Measurements from ENCODE around the gene COL4A1. TPM values are rescaled to one million over a fixed set of nuclear protein-coding genes. Genes with fewer than 3 reads are reported as not detected.

The COL4A1 gene
- total RNA-seq, 2 donors from 2014 or later, result 27.0 to 97.0 TPM

- H3K27ac ChIP-seq, result no peak overlapping the region
- no peaks in the 10 kb centered on the region for H3K36me3 ChIP-seq
- H3K4me3 ChIP-seq, result no peak overlapping the region
- no peak overlapping the region for H3K9ac ChIP-seq (ENCODE audit: low read depth in 2 of 2, low read length in 2 of 2)
- TF ChIP-seq, protein P1, sequence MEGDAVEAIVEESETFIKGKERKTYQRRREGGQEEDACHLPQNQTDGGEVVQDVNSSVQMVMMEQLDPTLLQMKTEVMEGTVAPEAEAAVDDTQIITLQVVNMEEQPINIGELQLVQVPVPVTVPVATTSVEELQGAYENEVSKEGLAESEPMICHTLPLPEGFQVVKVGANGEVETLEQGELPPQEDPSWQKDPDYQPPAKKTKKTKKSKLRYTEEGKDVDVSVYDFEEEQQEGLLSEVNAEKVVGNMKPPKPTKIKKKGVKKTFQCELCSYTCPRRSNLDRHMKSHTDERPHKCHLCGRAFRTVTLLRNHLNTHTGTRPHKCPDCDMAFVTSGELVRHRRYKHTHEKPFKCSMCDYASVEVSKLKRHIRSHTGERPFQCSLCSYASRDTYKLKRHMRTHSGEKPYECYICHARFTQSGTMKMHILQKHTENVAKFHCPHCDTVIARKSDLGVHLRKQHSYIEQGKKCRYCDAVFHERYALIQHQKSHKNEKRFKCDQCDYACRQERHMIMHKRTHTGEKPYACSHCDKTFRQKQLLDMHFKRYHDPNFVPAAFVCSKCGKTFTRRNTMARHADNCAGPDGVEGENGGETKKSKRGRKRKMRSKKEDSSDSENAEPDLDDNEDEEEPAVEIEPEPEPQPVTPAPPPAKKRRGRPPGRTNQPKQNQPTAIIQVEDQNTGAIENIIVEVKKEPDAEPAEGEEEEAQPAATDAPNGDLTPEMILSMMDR (IDR thresholded peaks at IDR 0.05), result no peak
- no peaks in the 10 kb centered on the region for H3K4me1 ChIP-seq
- no peaks in the 10 kb centered on the region for H3K9me3 ChIP-seq
- intact Hi-C loops (cut with DNase I), result no loop called here
- no peaks in the 10 kb centered on the region for H3K27me3 ChIP-seq
- no peak for DNase-seq
Observed at GRCh38 chr13:110183910-110184309, 123.0 kb downstream of the COL4A1 start.

- H3K9ac ChIP-seq (ENCODE audit: low read depth in 2 of 2, low read length in 2 of 2), result no peak overlapping the region
- DNase-seq, result no peak
- TF ChIP-seq, protein P1 (IDR thresholded peaks at IDR 0.05), result no peak
- intact Hi-C loops (cut with DNase I), result no loop called here
- H3K4me3 ChIP-seq, result no peak overlapping the region
- H3K9me3 ChIP-seq, result no peaks in the 10 kb centered on the region
- no peaks in the 10 kb centered on the region for H3K27me3 ChIP-seq
- no peak overlapping the region for H3K27ac ChIP-seq
- H3K36me3 ChIP-seq, result no peaks in the 10 kb centered on the region
- H3K4me1 ChIP-seq, result no peaks in the 10 kb centered on the region
Observed at GRCh38 chr13:110182461-110182860, 124.5 kb downstream of the COL4A1 start.

DNA sequence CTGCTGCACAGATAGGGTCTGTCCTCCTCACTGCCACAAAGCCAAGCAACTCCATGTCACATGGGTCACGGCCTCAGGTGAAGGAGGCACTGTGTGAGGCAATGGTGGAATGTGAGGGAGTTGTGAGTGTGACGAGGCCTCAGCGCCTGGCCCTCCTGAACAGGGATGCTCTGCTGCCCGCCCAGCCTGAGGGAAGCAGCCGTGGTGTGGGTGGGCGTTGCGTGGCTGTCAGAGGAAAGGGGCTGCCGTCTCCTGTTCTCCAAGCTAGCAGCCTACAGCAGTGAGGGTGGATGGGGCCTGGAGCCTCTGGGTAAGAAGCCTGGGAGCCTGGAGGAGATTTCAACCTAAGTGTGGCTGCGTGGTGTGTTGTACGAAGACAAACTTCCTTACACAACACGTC lies 125.0 kb downstream of the COL4A1 start:
- no peak overlapping the region for H3K27ac ChIP-seq
- DNase-seq, result no peak
- H3K36me3 ChIP-seq, result no peaks in the 10 kb centered on the region
- TF ChIP-seq, protein P1 (IDR thresholded peaks at IDR 0.05), result no peak
- no peaks in the 10 kb centered on the region for H3K27me3 ChIP-seq
- H3K9me3 ChIP-seq, result no peaks in the 10 kb centered on the region
- no peak overlapping the region for H3K4me3 ChIP-seq
- H3K9ac ChIP-seq (ENCODE audit: low read depth in 2 of 2, low read length in 2 of 2), result no peak overlapping the region
- no peaks in the 10 kb centered on the region for H3K4me1 ChIP-seq
- intact Hi-C loops (cut with DNase I), result no loop called here

DNA sequence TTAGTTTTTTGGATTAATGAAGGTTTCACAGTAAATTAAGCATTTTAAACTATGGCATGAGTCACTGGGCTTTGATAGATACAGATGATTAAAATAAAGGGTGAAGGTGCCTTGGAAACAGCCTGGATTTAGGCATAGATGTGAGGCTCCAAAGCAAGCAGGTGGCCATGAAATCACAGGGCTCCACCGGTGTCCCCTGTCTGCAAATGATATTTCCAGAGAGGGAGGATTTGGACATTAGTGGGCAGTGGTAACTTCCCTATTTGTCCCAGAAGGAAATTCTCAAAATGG lies 127.2 kb downstream of the COL4A1 start:
- Histone ChIP-seq H3K36me3 (no peaks in the 10 kb centered on the region), H3K9me3 (no peaks in the 10 kb centered on the region), H3K4me1 (no peaks in the 10 kb centered on the region), H3K9ac (ENCODE audit: low read depth in 2 of 2, low read length in 2 of 2) (no peak overlapping the region), H3K27me3 (no peaks in the 10 kb centered on the region), H3K4me3 (no peak overlapping the region), H3K27ac (no peak overlapping the region)
- TF ChIP-seq, protein P1 (IDR thresholded peaks at IDR 0.05), result no peak
- intact Hi-C loops (cut with DNase I), result no loop called here
- no peak for DNase-seq

DNA sequence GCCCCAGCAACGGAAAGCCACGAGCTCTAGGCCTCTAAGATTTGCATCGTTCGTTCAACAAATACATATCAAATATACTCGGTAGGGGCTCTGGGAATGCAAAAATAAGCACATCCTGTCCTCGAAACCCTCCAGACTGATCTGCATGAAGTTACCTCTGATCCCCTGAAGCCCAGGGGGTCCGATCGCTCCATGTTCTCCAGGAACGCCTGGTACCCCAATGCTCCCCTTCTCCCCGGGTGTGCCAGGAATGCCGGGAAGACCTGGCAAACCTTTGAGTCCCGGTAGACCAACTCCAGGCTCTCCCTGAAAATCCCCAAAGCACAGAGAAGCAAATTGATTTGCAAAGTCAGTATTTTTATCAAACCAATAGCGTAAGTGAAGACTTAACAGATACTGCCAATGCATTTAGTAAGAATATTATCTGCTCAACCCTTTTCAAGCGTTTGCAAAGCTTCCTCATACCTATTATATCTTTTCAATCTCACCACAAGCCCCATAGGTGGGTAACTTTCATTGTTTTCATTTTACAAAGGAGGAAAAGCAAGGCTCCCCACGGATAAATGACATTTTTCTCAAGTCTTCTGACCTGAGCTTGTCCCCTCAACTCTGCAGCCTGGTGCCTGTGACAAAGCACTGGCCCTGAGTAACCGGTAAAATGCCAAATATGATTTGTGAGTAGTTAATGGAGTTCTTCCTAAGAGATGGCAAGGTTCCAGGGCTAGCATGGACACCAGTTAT lies 127.7 kb downstream of the COL4A1 start:
- no peaks in the 10 kb centered on the region for H3K27me3 ChIP-seq
- H3K36me3 ChIP-seq, result no peaks in the 10 kb centered on the region
- H3K4me1 ChIP-seq, result no peaks in the 10 kb centered on the region
- TF ChIP-seq, protein P1 (IDR thresholded peaks at IDR 0.05), result no peak
- H3K27ac ChIP-seq, result no peak overlapping the region
- DNase-seq, result no peak
- intact Hi-C loops (cut with DNase I), result no loop called here
- H3K9me3 ChIP-seq, result no peaks in the 10 kb centered on the region
- no peak overlapping the region for H3K9ac ChIP-seq (ENCODE audit: low read depth in 2 of 2, low read length in 2 of 2)
- no peak overlapping the region for H3K4me3 ChIP-seq

Data from colonic mucosa (tissue), 4 donors.